Right lobe of liver (tissue), 6 donors: ENCODE measurements around the gene UBL3. TPM values are rescaled to one million over a fixed set of nuclear protein-coding genes. Genes with fewer than 3 reads are reported as not detected.

ENCODE experiments used
- ATAC-seq, 4 donors: fragments of 200-7000 bp; cut with Tn5 transposase; one replicate each; pipeline ENCODE4 v1.9.1; 2020; ENCODE audit warnings: mild to moderate bottlenecking in 4 of 4, moderate library complexity in 4 of 4
- DNase-seq, 3 donors: peaks; one replicate each; pipeline ENCODE4 v3.0.0-alpha.2; 2020
- H3K27ac ChIP-seq, 3 donors: fragments of 200-600 bp; one replicate each; pipeline ENCODE4 v1.8.0; 2022
- H3K27me3 ChIP-seq, 2 donors: fragments of 200-600 bp; one replicate each; pipeline ENCODE4 v1.8.0; 2022
- H3K36me3 ChIP-seq, 4 donors: fragments of 200-600 bp; sonication (generic) in 1 of 4; one replicate each; pipeline versions ENCODE4 v1.5.1 to v1.8.0; 2017 to 2022; ENCODE audit warnings: control low read depth in 1 of 4
- H3K4me1 ChIP-seq, 4 donors: fragments of 200-600 bp; sonication (generic) in 1 of 4; one replicate each; pipeline versions ENCODE4 v1.5.1 to v1.8.0; 2017 to 2022; ENCODE audit warnings: control low read depth in 1 of 4
- H3K4me3 ChIP-seq, 3 donors: fragments of 200-600 bp; one replicate each; pipeline ENCODE4 v1.8.0; 2022
- H3K9me3 ChIP-seq, 4 donors: fragments of 200-600 bp; sonication (generic) in 1 of 4; one replicate each; pipeline versions ENCODE4 v1.5.1 to v1.8.0; 2017 to 2022; ENCODE audit warnings: control low read depth in 1 of 4
- POLR2A ChIP-seq: fragments of 450-650 bp; IDR thresholded peaks from one replicate; pipeline ENCODE4 v1.6.1; 2017; ENCODE audit warnings: antibody characterized with exemption, mild to moderate bottlenecking
- WGBS: methylation state at CpG from one replicate; pipeline ENCODE4 v1.1.6; 2018; ENCODE audit warnings: low coverage, low lambda C conversion rate; ENCODE audit not compliant: insufficient coverage; ENCODE audit errors: missing lambda C conversion rate; 5-methylcytosine and 5-hydroxymethylcytosine counted together
- intact Hi-C, 2 donors: fragments of 100-400 bp; cut with DNase I; formaldehyde crosslinking; loops; one replicate each; pipeline versions ENCODE4 v1.11.2 to v1.14.1; 2022
- total RNA-seq, 6 experiments: library from RNA; depleted of rRNA in 2 of 6; stranded (reverse); fragments of >200 nt in 2 of 6; fragmentation: NEBNext Ultra II Directional in 3 of 6; extraction: Animal tissue kit (Norgen Biotek cat#: 25700) in 3 of 6; gene quantifications; one replicate each; pipeline versions ENCODE4 v1.1.0 to v1.2.4, GENCODE V29; 2016 to 2023
- TF ChIP-seq, protein P1 (sequence below), 4 donors: fragments of 200-600 bp in 3 of 4; fragments of 450-650 bp in 1 of 4; IDR thresholded peaks; one replicate each; pipeline versions ENCODE4 v1.5.1 to v1.8.0; 2016 to 2022; ENCODE audit warnings: antibody characterized with exemption in 4 of 4, mild to moderate bottlenecking in 2 of 4
- donor health status: DM: no; HTN: yes; CAD: no.
- donor health status: DM: no; HTN: no; CAD: no.
- donor health status: DM: no; HTN: no; CAD: no.
- donor health status: DM: no; HTN: yes; CAD: no.
- donor health status: DM: no; HTN: yes; CAD: no.

UBL3 gene
- total RNA-seq, 6 experiments from 2014 or later: 15.7 to 28.6 (median 23.5) TPM

DNA sequence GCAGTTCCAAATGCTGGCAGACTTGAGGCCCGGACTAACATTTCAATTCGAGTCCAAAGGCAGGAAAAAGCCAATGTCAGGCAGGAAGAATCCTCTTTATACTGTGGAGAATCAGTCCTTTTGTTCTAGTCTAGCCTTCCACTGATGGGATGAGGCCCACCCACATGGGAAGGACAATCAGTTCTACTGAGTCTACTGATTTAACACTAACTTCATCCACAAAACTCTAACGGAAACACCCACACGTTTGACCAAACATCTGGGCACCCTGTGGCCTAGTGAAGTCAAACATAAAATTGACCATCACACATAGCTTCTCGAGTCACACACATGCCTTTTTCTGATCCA, 100.3 kb downstream of the UBL3 start:
- H3K36me3 ChIP-seq: no peaks in the 10 kb centered on the region
- ATAC-seq: no peak
- WGBS: 55% methylated on average over 4 of the region's 5 CpGs

DNA sequence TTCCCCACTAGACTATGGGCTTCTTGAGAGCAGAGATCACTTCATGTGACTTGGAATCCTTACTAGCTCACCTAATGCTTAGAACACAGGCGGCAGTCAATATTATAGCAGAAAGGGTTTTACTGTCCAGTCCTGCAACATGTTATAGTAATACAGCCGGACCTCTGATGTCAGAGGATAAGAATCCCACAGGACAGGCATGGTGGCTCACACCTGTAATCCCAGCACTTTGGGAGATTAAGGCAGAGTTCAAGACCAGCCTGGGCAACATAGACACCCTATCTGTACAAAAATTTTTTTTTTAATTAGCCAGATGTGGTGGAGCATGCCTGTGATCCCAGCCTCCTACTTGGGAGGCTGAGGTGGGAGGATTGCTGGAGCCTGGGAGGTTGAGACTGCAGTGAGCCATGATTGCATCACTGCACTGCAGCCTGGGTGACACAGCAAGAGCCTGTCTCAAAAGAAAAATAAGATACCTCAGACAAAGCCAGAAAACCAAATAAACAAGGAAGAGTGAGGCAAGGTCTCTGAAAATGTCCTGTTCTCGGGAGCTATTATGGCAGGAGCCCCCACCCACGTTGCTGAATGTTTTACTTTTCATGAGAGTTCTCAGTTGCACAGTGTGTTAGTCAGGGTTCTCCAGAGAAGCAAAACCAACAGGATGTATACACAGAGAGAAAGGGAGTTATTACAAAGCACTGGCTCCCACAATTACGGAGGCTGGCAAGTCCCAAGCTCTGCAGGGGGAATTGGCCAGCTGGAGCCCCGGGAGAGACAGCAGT, 100.8 kb downstream of the UBL3 start:
- Histone ChIP-seq H3K9me3 (no peaks in the 10 kb centered on the region), H3K27me3 (no peaks in the 10 kb centered on the region), H3K27ac (no peak overlapping the region), H3K4me1 (no peaks in the 10 kb centered on the region), H3K36me3 (no peaks in the 10 kb centered on the region), H3K4me3 (no peak overlapping the region)
- 72% methylated on average over 3 of the region's 6 CpGs for WGBS
- TF ChIP-seq, protein P1, sequence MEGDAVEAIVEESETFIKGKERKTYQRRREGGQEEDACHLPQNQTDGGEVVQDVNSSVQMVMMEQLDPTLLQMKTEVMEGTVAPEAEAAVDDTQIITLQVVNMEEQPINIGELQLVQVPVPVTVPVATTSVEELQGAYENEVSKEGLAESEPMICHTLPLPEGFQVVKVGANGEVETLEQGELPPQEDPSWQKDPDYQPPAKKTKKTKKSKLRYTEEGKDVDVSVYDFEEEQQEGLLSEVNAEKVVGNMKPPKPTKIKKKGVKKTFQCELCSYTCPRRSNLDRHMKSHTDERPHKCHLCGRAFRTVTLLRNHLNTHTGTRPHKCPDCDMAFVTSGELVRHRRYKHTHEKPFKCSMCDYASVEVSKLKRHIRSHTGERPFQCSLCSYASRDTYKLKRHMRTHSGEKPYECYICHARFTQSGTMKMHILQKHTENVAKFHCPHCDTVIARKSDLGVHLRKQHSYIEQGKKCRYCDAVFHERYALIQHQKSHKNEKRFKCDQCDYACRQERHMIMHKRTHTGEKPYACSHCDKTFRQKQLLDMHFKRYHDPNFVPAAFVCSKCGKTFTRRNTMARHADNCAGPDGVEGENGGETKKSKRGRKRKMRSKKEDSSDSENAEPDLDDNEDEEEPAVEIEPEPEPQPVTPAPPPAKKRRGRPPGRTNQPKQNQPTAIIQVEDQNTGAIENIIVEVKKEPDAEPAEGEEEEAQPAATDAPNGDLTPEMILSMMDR (IDR thresholded peaks at IDR 0.05): no peak
- no peak for TF ChIP-seq POLR2A
- ATAC-seq (no peak), DNase-seq (no peak)
- intact Hi-C loops: no loop called here

More for the DNA sequence above, 100.3 kb downstream of the UBL3 start:
- Histone ChIP-seq H3K4me3 (no peak overlapping the region), H3K27me3 (no peaks in the 10 kb centered on the region), H3K9me3 (no peaks in the 10 kb centered on the region), H3K4me1 (no peaks in the 10 kb centered on the region), H3K27ac (no peak overlapping the region)
- DNase-seq: no peak
- intact Hi-C loops: no loop called here
- TF ChIP-seq, protein P1 (IDR thresholded peaks at IDR 0.05): no peak
- no peak for TF ChIP-seq POLR2A

DNA sequence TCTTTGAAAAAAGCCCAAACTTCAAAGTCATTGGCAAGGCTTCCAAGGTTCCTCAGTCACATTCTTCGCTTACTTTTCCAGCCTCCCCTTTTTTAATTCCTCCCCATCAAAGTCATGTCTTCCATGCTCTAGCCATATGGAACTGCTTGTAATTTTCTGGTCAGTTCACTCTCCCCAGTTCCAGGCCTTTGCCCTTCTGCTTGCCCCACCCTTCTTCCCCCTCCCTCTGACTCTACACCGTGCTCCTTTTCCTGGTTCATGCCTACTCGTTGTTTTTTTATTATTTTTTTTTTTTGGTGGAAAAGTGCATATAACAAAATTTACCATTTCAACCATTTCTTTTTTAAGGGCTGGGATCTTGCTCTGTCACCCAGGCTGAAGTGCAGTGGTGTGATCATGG, 102.3 kb downstream of the UBL3 start:
- Histone ChIP-seq H3K9me3 (no peaks in the 10 kb centered on the region), H3K27me3 (no peaks in the 10 kb centered on the region), H3K36me3 (no peaks in the 10 kb centered on the region), H3K4me1 (no peaks in the 10 kb centered on the region), H3K27ac (no peak overlapping the region), H3K4me3 (no peak overlapping the region)
- no peak for TF ChIP-seq POLR2A
- TF ChIP-seq, protein P1 (IDR thresholded peaks at IDR 0.05): no peak
- no peak for ATAC-seq
- intact Hi-C loops: no loop called here
- no peak for DNase-seq
- WGBS: 87% methylated on average over 3 of the region's 3 CpGs

DNA sequence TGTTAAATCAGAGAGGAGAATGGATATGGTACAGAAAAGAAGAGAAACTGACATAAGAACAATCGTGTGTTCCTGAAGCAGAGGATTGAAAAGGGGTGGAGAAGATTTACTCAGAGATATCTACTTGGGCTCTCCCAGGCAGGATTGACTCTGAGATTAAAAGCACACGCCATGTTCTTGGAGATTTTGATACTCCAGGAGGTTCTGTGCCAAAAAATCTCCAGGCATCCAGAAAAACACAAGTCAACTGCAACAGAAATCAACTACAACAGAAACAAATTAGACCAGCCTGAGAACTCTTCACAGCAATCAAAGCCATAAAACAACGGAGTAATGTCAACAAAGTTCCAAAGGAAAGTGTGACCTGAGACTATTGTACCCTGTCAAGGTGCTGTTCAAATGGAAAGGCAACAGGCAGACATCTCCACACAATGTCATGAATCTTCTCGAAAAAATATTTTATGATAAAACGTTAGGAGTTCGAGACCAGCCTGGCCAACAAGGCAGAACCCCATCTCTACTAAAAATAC, 104.2 kb downstream of the UBL3 start:
- Histone ChIP-seq H3K36me3 (no peaks in the 10 kb centered on the region), H3K4me3 (no peak overlapping the region), H3K27me3 (no peaks in the 10 kb centered on the region), H3K27ac (no peak overlapping the region), H3K4me1 (no peaks in the 10 kb centered on the region), H3K9me3 (no peaks in the 10 kb centered on the region)
- WGBS: 57% methylated on average over 6 of the region's 6 CpGs
- ATAC-seq (no peak), DNase-seq (no peak)
- TF ChIP-seq, protein P1 (IDR thresholded peaks at IDR 0.05): no peak
- TF ChIP-seq POLR2A: no peak
- intact Hi-C loops: no loop called here
